ENCODE results near the gene KCNJ2.

- TF ChIP-seq POLR2AphosphoS5 (IDR thresholded peaks at IDR 0.05; ENCODE audit: borderline replicate concordance, low read depth, low read length) (no peak), EZH2 (IDR thresholded peaks at IDR 0.05) (no peak), FOXP2 (optimal IDR thresholded peaks at IDR 0.05; ENCODE audit: control extremely low read depth, extremely low read length, insufficient read depth) (no peak)
These were observed 11.2 kb upstream of the KCNJ2 start for GRCh38 chr17:70158180-70158579.
